Liver (tissue), 3 donors: Measurements from ENCODE around the gene OR9A4.

Source experiments
- CTCF ChIP-seq: fragments of 150-350 bp; IDR thresholded peaks from 2 replicates; pipeline ENCODE4 v1.5.1; 2017; ENCODE audit warnings: improper control_type of control experiment, low read depth, low read length; ENCODE audit not compliant: missing input control
- EGR1 ChIP-seq, 2 donors: IDR thresholded peaks; 2 replicates each; pipeline ENCODE4 v1.6.1; 2016 to 2018; ENCODE audit warnings: antibody characterized with exemption in 2 of 2, low read depth in 2 of 2
- GABPA ChIP-seq, 2 donors: IDR thresholded peaks in 1 of 2; conservative IDR thresholded peaks in 1 of 2; 2 replicates each; pipeline ENCODE4 v1.6.1; 2016; ENCODE audit warnings: antibody characterized with exemption in 2 of 2, mild to moderate bottlenecking in 1 of 2, moderate library complexity in 1 of 2
- HNF4A ChIP-seq, 2 donors: conservative IDR thresholded peaks; 2 replicates each; pipeline ENCODE4 v1.6.1; 2016; ENCODE audit warnings: antibody characterized with exemption in 2 of 2, mild to moderate bottlenecking in 2 of 2
- JUND ChIP-seq, 2 donors: IDR thresholded peaks; 2 replicates each; pipeline ENCODE4 v1.6.1; 2016; ENCODE audit warnings: antibody characterized with exemption in 2 of 2
- MAX ChIP-seq: IDR thresholded peaks from 2 replicates; pipeline ENCODE4 v1.6.1; 2016; ENCODE audit warnings: antibody characterized with exemption
- NR2F2 ChIP-seq: IDR thresholded peaks from 2 replicates; pipeline ENCODE4 v1.6.1; 2016; ENCODE audit warnings: antibody characterized with exemption
- RAD21 ChIP-seq, 2 donors: IDR thresholded peaks; 2 replicates each; pipeline ENCODE4 v1.6.1; 2016; ENCODE audit warnings: antibody characterized with exemption in 2 of 2, mild to moderate bottlenecking in 2 of 2
- REST ChIP-seq: IDR thresholded peaks from 2 replicates; pipeline ENCODE4 v1.6.1; 2016; ENCODE audit warnings: antibody characterized with exemption, mild to moderate bottlenecking
- SP1 ChIP-seq: IDR thresholded peaks from 2 replicates; pipeline ENCODE4 v1.6.1; 2018; ENCODE audit warnings: antibody characterized with exemption, mild to moderate bottlenecking
- TAF1 ChIP-seq: conservative IDR thresholded peaks from 2 replicates; pipeline ENCODE4 v1.6.1; 2016; ENCODE audit warnings: antibody characterized with exemption, mild to moderate bottlenecking
- YY1 ChIP-seq: IDR thresholded peaks from 2 replicates; pipeline ENCODE4 v1.6.1; 2016; ENCODE audit warnings: antibody characterized with exemption, mild to moderate bottlenecking
- TF ChIP-seq, protein P1 (sequence below): IDR thresholded peaks from 2 replicates; pipeline ENCODE4 v1.6.1; 2016; ENCODE audit warnings: antibody characterized with exemption
- donor health status: healthy.
- donor health status: healthy.

- TF ChIP-seq CTCF (no peak), NR2F2 (no peak), REST (no peak), TAF1 (no peak), HNF4A (conservative IDR thresholded peaks at IDR 0.05) (no peak), YY1 (no peak), GABPA (IDR thresholded peaks at IDR 0.05 in 1 of 2, conservative IDR thresholded peaks at IDR 0.05 in 1 of 2) (no peak), JUND (IDR thresholded peaks at IDR 0.05) (no peak), EGR1 (IDR thresholded peaks at IDR 0.05; ENCODE audit: low read depth in 2 of 2) (no peak), RAD21 (IDR thresholded peaks at IDR 0.05) (no peak), MAX (no peak), SP1 (no peak)
- TF ChIP-seq, protein P1, sequence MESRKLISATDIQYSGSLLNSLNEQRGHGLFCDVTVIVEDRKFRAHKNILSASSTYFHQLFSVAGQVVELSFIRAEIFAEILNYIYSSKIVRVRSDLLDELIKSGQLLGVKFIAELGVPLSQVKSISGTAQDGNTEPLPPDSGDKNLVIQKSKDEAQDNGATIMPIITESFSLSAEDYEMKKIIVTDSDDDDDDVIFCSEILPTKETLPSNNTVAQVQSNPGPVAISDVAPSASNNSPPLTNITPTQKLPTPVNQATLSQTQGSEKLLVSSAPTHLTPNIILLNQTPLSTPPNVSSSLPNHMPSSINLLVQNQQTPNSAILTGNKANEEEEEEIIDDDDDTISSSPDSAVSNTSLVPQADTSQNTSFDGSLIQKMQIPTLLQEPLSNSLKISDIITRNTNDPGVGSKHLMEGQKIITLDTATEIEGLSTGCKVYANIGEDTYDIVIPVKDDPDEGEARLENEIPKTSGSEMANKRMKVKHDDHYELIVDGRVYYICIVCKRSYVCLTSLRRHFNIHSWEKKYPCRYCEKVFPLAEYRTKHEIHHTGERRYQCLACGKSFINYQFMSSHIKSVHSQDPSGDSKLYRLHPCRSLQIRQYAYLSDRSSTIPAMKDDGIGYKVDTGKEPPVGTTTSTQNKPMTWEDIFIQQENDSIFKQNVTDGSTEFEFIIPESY = no peak
These were observed 26.9 kb upstream of the OR9A4 start for GRCh38 chr7:141889321-141889720.
